BE2C (cell line): ENCODE data around the gene BID.

ENCODE experiments used
- DNase-seq: peaks from one replicate; pipeline ENCODE4 v3.0.0-alpha.2; 2020
- H3K27me3 ChIP-seq: fragments of 250-450 bp; sonication (Bioruptor Pico); 2 replicates; pipeline ENCODE4 v1.5.1; 2020; ENCODE audit warnings: mild to moderate bottlenecking
- H3K36me3 ChIP-seq: fragments of 250-450 bp; sonication (Bioruptor Pico); 2 replicates; pipeline ENCODE4 v1.5.1; 2020; ENCODE audit warnings: mild to moderate bottlenecking
- H3K4me1 ChIP-seq: fragments of 250-450 bp; sonication (Bioruptor Pico); 2 replicates; pipeline ENCODE4 v1.5.1; 2020
- H3K4me3 ChIP-seq: 2 replicates; pipeline ENCODE4 v1.5.1; 2011; ENCODE audit warnings: low read depth, low read length
- H3K9me3 ChIP-seq: fragments of 250-450 bp; sonication (Bioruptor Pico); 2 replicates; pipeline ENCODE4 v1.5.1; 2020
- CTCF ChIP-seq: IDR thresholded peaks from 2 replicates; pipeline ENCODE4 v1.5.1; 2012; ENCODE audit warnings: mild to moderate bottlenecking, low read depth, low read length

BID gene

GRCh38 chr22:17818180-17818579 is 43.9 kb upstream of the BID start:
- Histone ChIP-seq H3K27me3 (no peaks in the 10 kb centered on the region), H3K4me1 (no peaks in the 10 kb centered on the region), H3K36me3 (peaks cover 3% of the 10 kb centered on the region), H3K9me3 (no peaks in the 10 kb centered on the region), H3K4me3 (no peak overlapping the region)
- DNase-seq: no peak
- TF ChIP-seq CTCF: no peak

GRCh38 chr22:17817511-17818065 is 43.3 kb upstream of the BID start:
- Histone ChIP-seq H3K27me3 (no peaks in the 10 kb centered on the region), H3K36me3 (peaks cover 3% of the 10 kb centered on the region), H3K4me1 (no peaks in the 10 kb centered on the region), H3K9me3 (no peaks in the 10 kb centered on the region), H3K4me3 (no peak overlapping the region)
- no peak for TF ChIP-seq CTCF
- no peak for DNase-seq

- peaks cover 3% of the 10 kb centered on the region for H3K36me3 ChIP-seq
- H3K27me3 ChIP-seq: no peaks in the 10 kb centered on the region
- TF ChIP-seq CTCF: no peak
- no peaks in the 10 kb centered on the region for H3K4me1 ChIP-seq
- no peaks in the 10 kb centered on the region for H3K9me3 ChIP-seq
- no peak for DNase-seq
- no peak overlapping the region for H3K4me3 ChIP-seq
These were observed 42.8 kb upstream of the BID start for GRCh38 chr22:17817079-17817478.

- Histone ChIP-seq H3K9me3 (no peaks in the 10 kb centered on the region), H3K4me1 (no peaks in the 10 kb centered on the region), H3K4me3 (no peak overlapping the region), H3K36me3 (peaks cover 3% of the 10 kb centered on the region), H3K27me3 (no peaks in the 10 kb centered on the region)
- no peak for TF ChIP-seq CTCF
- DNase-seq: no peak
These were observed 42.4 kb upstream of the BID start for GRCh38 chr22:17816649-17817048.

- Histone ChIP-seq H3K27me3 (no peaks in the 10 kb centered on the region), H3K36me3 (peaks cover 8% of the 10 kb centered on the region), H3K4me1 (no peaks in the 10 kb centered on the region), H3K9me3 (no peaks in the 10 kb centered on the region), H3K4me3 (no peak overlapping the region)
- no peak for DNase-seq
- TF ChIP-seq CTCF: no peak
These were observed 41.5 kb upstream of the BID start for GRCh38 chr22:17815703-17816254.

- Histone ChIP-seq H3K27me3 (no peaks in the 10 kb centered on the region), H3K9me3 (no peaks in the 10 kb centered on the region), H3K4me1 (no peaks in the 10 kb centered on the region), H3K4me3 (no peak overlapping the region), H3K36me3 (peaks cover 14% of the 10 kb centered on the region)
- TF ChIP-seq CTCF: no peak
- DNase-seq: no peak
These were observed 40.6 kb upstream of the BID start for GRCh38 chr22:17814830-17815229.
